GM19035 (cell line): ENCODE measurements around the gene ID3.
A peak's percentile ranks its signal among the peaks of the same experiment; 100 is the strongest.
"Not testable (repeated sequence)": the region's sequence is repeated elsewhere in the genome, so short reads cannot be mapped to it uniquely, and the experiment has no call there.

Source experiments
- ATAC-seq: cut with Tn5 transposase; IDR thresholded peaks from one replicate; pipeline ENCODE4 v1.9.1; 2021; ENCODE audit not compliant: unreplicated experiment

The ID3 gene

GRCh38 chr1:23553231-23554126, 5.8 kb downstream of the ID3 start:
- ATAC-seq, result no peak

GRCh38 chr1:23551849-23552248, 7.5 kb downstream of the ID3 start:
- ATAC-seq, result no peak

GRCh38 chr1:23548704-23549143, 10.6 kb downstream of the ID3 start:
- no peak for ATAC-seq

GRCh38 chr1:23546897-23547584, 12.3 kb downstream of the ID3 start:
- no peak for ATAC-seq

- no peak for ATAC-seq
Observed at GRCh38 chr1:23545851-23546250, 13.4 kb downstream of the ID3 start.

GRCh38 chr1:23544444-23545389, 14.6 kb downstream of the ID3 start:
- no peak for ATAC-seq

- ATAC-seq, result no peak
Observed at GRCh38 chr1:23543707-23544443, 15.4 kb downstream of the ID3 start.

GRCh38 chr1:23542940-23543339, 16.4 kb downstream of the ID3 start:
- ATAC-seq, result not testable (repeated sequence)

- peak; percentile 90 for ATAC-seq
Observed at GRCh38 chr1:23539698-23540266, 19.5 kb downstream of the ID3 start.

GRCh38 chr1:23537296-23537973, 21.9 kb downstream of the ID3 start:
- ATAC-seq, result no peak

- ATAC-seq, result no peak
Observed at GRCh38 chr1:23533246-23534023, 25.9 kb downstream of the ID3 start.

GRCh38 chr1:23531562-23532094, 27.7 kb downstream of the ID3 start:
- no peak for ATAC-seq

- peak; percentile 55 for ATAC-seq
Observed at GRCh38 chr1:23530747-23531561, 28.3 kb downstream of the ID3 start, which contains the start of gene E2F2. TSS of gene E2F2 (minus strand) at chr1:23531233. CDS start at chr1:23530793, 440 bp downstream.

GRCh38 chr1:23530087-23530746, 29.1 kb downstream of the ID3 start:
- ATAC-seq, result peak; percentile 14

- no peak for ATAC-seq
Observed at GRCh38 chr1:23529146-23530086, 29.9 kb downstream of the ID3 start.
